Activated B cell treated with CpG ODN at 0.5 μM for 24 hours (primary cell): ENCODE data around the gene PRDM16. TPM values are rescaled to one million over a fixed set of nuclear protein-coding genes. Genes with fewer than 3 reads are reported as not detected.

ENCODE experiments used
- ATAC-seq: fragments of 200-7000 bp; cut with Tn5 transposase; one replicate; pipeline ENCODE4 v1.10.0; 2021; ENCODE audit warnings: low read depth, mild to moderate bottlenecking, moderate library complexity
- CTCF ChIA-PET: fragments of 350-600 bp; sonication (Branson Sonifier 250); formaldehyde crosslinking; loops from one replicate; lab custom pipeline; 2021; ENCODE audit warnings: antibody characterized with exemption; lab: Charles Lee
- POLR2A ChIA-PET: fragments of 350-600 bp; sonication (Branson Sonifier 250); formaldehyde crosslinking; loops from one replicate; lab custom pipeline; 2021; ENCODE audit warnings: antibody characterized with exemption; lab: Charles Lee
- DNase-seq: peaks from one replicate; pipeline ENCODE4 v3.0.0; 2022
- H3K27ac Mint-ChIP-seq: one replicate; pipeline ENCODE4 v1.8.0; 2020; ENCODE audit warnings: mixed read lengths
- H3K27me3 Mint-ChIP-seq: one replicate; pipeline ENCODE4 v1.8.0; 2021; ENCODE audit warnings: mixed read lengths
- H3K36me3 Mint-ChIP-seq: one replicate; pipeline ENCODE4 v1.8.0; 2021; ENCODE audit warnings: low read depth, mixed read lengths
- H3K4me1 Mint-ChIP-seq: one replicate; pipeline ENCODE4 v1.8.0; 2021; ENCODE audit warnings: mixed read lengths
- H3K4me3 Mint-ChIP-seq: one replicate; pipeline ENCODE4 v1.8.0; 2020; ENCODE audit warnings: mild to moderate bottlenecking, mixed read lengths
- H3K9me3 Mint-ChIP-seq: one replicate; pipeline ENCODE4 v1.8.0; 2020; ENCODE audit warnings: mixed read lengths
- intact Hi-C: fragments of 100-400 bp; cut with micrococcal nuclease; formaldehyde crosslinking; loops from one replicate; pipeline ENCODE4 v1.15.1; 2024
- total RNA-seq: library from RNA; stranded (reverse); gene quantifications from 2 replicates; pipeline ENCODE4 v1.2.3, GENCODE V29; 2022
- TF ChIP-seq, protein P1 (sequence below): fragments of 200-600 bp; IDR thresholded peaks from one replicate; pipeline ENCODE4 v1.8.0; 2022; ENCODE audit warnings: antibody characterized with exemption, mild to moderate bottlenecking

The PRDM16 gene
- total RNA-seq, 1 donor from 2014 or later, result not detected

DNA sequence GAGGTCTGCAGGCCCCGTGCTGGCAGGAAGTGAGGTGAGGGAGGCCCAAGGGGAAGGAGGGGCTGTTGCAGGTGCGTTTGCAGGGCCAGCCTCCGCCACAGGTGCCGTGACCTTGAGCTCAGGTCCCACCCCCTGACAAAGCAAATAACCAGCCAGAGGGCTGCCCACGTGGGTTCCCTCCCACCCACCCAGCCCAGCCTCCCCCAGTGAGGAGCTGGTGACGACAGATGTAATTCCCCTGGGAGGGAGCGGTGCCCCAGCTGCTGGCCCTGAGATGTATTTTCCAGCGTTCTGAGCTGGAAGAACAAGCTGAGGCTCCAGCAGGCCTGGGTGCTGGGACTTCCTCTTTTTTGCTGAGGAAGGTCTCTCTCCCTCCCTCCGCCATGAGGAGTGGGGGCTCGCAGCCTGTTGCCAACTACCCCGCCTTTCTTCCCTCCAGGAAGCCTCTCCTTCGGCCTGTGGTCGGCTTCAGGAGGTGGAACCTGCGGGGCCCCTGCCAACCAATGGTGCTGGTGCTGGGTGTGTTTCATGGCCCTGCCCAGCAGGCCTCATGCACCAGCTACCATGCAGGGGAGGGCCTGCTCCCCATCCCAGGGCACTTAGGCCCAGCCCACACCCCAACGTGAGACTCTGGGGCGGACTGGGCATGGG lies 153.2 kb downstream of the PRDM16 start:
- no peak overlapping the region for H3K4me3 Mint-ChIP-seq
- DNase-seq (no peak), ATAC-seq (no peak)
- intact Hi-C loops, result no loop called here
- H3K9me3 Mint-ChIP-seq, result no peaks in the 10 kb centered on the region
- no peaks in the 10 kb centered on the region for H3K36me3 Mint-ChIP-seq
- no peaks in the 10 kb centered on the region for H3K27me3 Mint-ChIP-seq
- TF ChIP-seq, protein P1, sequence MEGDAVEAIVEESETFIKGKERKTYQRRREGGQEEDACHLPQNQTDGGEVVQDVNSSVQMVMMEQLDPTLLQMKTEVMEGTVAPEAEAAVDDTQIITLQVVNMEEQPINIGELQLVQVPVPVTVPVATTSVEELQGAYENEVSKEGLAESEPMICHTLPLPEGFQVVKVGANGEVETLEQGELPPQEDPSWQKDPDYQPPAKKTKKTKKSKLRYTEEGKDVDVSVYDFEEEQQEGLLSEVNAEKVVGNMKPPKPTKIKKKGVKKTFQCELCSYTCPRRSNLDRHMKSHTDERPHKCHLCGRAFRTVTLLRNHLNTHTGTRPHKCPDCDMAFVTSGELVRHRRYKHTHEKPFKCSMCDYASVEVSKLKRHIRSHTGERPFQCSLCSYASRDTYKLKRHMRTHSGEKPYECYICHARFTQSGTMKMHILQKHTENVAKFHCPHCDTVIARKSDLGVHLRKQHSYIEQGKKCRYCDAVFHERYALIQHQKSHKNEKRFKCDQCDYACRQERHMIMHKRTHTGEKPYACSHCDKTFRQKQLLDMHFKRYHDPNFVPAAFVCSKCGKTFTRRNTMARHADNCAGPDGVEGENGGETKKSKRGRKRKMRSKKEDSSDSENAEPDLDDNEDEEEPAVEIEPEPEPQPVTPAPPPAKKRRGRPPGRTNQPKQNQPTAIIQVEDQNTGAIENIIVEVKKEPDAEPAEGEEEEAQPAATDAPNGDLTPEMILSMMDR, result no peak
- H3K27ac Mint-ChIP-seq, result no peak overlapping the region
- ChIA-PET CTCF (no interaction called here), POLR2A (no interaction called here)
- peaks cover 5% of the 10 kb centered on the region for H3K4me1 Mint-ChIP-seq

DNA sequence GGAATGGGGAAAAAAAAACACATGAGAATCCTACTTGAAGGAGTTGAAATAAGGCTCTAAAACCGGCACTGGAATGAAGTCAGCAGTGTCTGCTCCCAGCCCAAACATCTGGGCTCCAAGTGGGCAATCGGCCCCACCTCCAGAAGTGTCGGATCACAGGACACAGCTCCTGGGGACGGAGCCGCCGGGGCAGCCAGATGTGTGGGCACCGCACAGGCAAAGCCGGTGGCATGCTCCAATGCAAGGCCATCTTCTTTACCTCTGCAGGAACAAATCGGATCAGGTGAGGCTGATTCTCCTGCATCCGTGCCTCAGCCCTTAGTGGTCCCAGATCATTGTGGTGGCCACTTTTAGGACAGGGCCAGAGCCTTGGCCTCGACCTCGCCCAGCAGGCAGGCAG lies 156.7 kb downstream of the PRDM16 start:
- no peak overlapping the region for H3K27ac Mint-ChIP-seq

DNA sequence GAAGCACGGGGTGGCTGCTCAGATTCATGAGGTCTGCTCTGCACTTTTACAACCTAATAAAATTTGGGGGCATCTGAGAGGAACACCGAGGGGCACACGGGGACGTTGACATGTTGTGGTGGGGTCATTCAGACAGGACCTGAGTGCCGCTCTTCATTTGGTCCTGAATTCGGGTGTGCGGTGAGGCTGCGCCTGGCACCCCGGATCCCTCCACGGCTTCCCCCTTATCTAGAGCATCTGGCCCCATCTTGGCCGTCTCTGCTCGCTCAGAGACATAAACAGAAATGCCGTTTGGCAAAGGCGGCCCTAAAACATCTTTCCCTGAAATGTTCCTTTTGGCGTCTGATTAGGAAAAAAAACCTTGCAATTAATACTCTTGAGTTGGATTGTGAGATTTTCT lies 157.2 kb downstream of the PRDM16 start:
- TF ChIP-seq, protein P1, result no peak
- Mint-ChIP-seq H3K9me3 (no peaks in the 10 kb centered on the region), H3K36me3 (no peaks in the 10 kb centered on the region), H3K4me3 (no peak overlapping the region), H3K4me1 (peaks cover 5% of the 10 kb centered on the region), H3K27ac (no peak overlapping the region), H3K27me3 (no peaks in the 10 kb centered on the region)
- intact Hi-C loops, result no loop called here
- DNase-seq, result no peak
- ChIA-PET POLR2A (no interaction called here), CTCF (no interaction called here)
- ATAC-seq, result no peak

More for the DNA sequence above, 156.7 kb downstream of the PRDM16 start:
- ChIA-PET CTCF (no interaction called here), POLR2A (no interaction called here)
- Mint-ChIP-seq H3K36me3 (no peaks in the 10 kb centered on the region), H3K27me3 (no peaks in the 10 kb centered on the region), H3K9me3 (no peaks in the 10 kb centered on the region), H3K4me1 (peaks cover 5% of the 10 kb centered on the region), H3K4me3 (no peak overlapping the region)
- no peak for ATAC-seq
- TF ChIP-seq, protein P1, result no peak
- intact Hi-C loops, result no loop called here
- no peak for DNase-seq

DNA sequence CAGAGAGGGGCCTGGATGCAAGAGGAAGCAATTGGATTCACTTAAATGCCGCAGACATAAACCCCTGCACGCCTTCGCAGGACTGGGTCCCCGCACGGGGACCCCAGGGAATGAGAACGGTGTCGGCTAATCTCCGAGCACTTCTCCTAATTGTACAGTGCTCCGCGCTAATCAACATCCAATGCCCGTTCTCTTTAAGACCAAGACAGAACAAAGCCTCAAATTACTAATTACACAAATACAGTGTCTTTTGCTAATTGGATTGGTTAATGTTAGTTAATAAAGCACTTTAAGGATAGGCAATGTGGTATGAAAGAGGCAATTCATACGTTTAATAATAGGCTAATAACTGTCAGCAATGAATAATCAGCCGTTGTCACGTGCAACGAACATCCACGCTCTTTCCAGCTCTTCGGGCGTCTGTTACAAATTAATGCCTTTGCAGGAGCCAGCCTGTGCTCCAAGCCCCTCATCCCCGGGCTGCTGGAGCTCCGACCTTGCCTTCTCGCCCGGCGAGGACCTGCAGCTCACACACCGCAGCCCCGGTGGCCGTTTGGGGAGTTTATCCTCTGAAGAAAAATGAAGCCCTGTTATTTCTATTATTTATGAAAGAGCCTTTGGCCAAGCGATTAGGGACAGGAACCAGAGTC lies 157.8 kb downstream of the PRDM16 start:
- H3K36me3 Mint-ChIP-seq, result no peaks in the 10 kb centered on the region
- no peak overlapping the region for H3K27ac Mint-ChIP-seq
- no peak for ATAC-seq
- no peak for DNase-seq
- intact Hi-C loops, result no loop called here
- H3K27me3 Mint-ChIP-seq, result no peaks in the 10 kb centered on the region
- H3K4me1 Mint-ChIP-seq, result peaks cover 1% of the 10 kb centered on the region
- ChIA-PET CTCF (no interaction called here), POLR2A (no interaction called here)
- TF ChIP-seq, protein P1, result no peak
- no peak overlapping the region for H3K4me3 Mint-ChIP-seq
- no peaks in the 10 kb centered on the region for H3K9me3 Mint-ChIP-seq

DNA sequence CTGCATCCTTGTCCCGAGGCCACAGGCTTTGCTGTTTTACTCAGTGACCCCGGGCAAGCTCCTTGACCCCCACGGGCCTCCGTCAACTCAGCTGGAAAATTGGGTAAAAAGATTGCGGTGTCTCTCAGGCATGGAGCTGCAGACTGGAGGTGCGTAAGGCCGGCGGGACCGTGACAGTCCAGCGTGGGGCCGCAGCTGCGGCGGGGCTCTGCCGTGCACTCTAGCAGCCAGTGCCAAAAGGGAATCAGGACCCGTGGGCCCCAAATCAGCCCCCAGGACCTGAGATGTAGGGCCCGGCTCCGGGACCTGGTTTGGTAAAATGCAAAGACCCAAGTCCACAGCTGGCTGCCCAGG lies 158.3 kb downstream of the PRDM16 start:
- ATAC-seq, result no peak
- Mint-ChIP-seq H3K4me1 (no peaks in the 10 kb centered on the region), H3K27ac (no peak overlapping the region), H3K9me3 (no peaks in the 10 kb centered on the region), H3K36me3 (no peaks in the 10 kb centered on the region), H3K4me3 (no peak overlapping the region), H3K27me3 (no peaks in the 10 kb centered on the region)
- TF ChIP-seq, protein P1, result no peak
- no peak for DNase-seq
- intact Hi-C loops, result no loop called here
- ChIA-PET CTCF (no interaction called here), POLR2A (no interaction called here)
